Thoracic aorta (tissue), 2 donors: ENCODE results near the gene BBC3. TPM values are rescaled to one million over a fixed set of nuclear protein-coding genes. Genes with fewer than 3 reads are reported as not detected.

Experiments
- ATAC-seq: fragments of 150-250 bp; one replicate; pipeline ENCODE4 v1.8.0; 2017; ENCODE audit warnings: low read depth; ENCODE audit not compliant: insufficient number of reproducible peaks, low FRiP score
- DNase-seq: peaks from one replicate; pipeline ENCODE4 v3.0.0-alpha.2; 2020; ENCODE audit warnings: low spot score
- H3K27ac ChIP-seq, 2 donors: fragments of 200-600 bp; sonication (generic); 1 replicate in 1 of 2; 2 replicates in 1 of 2; pipeline ENCODE4 v1.5.1; 2016; ENCODE audit warnings: mild to moderate bottlenecking in 2 of 2, moderate library complexity in 2 of 2
- H3K27me3 ChIP-seq: fragments of 200-600 bp; sonication (generic); replicated peaks from 2 replicates; pipeline ENCODE4 v1.6.0; 2016; ENCODE audit warnings: mild to moderate bottlenecking; ENCODE audit not compliant: insufficient read depth
- H3K36me3 ChIP-seq: fragments of 200-600 bp; sonication (generic); one replicate; pipeline ENCODE4 v1.5.1; 2016
- H3K4me1 ChIP-seq, 2 donors: fragments of 200-600 bp; sonication (generic); 1 replicate in 1 of 2; 2 replicates in 1 of 2; pipeline versions ENCODE4 v1.5.1 to v1.6.0; 2016; ENCODE audit warnings: low read depth in 2 of 2, mild to moderate bottlenecking in 1 of 2; ENCODE audit not compliant: control insufficient read depth in 1 of 2
- H3K4me3 ChIP-seq: fragments of 200-600 bp; sonication (generic); 2 replicates; pipeline ENCODE4 v1.5.1; 2016; ENCODE audit warnings: mild to moderate bottlenecking
- H3K9me3 ChIP-seq: fragments of 200-600 bp; sonication (generic); 2 replicates; pipeline ENCODE4 v1.5.1; 2016
- CTCF ChIP-seq: fragments of 200-600 bp; sonication (generic); IDR thresholded peaks from one replicate; pipeline ENCODE4 v1.5.1; 2019; ENCODE audit warnings: antibody characterized with exemption
- total RNA-seq, 2 donors: library from RNA; depleted of rRNA; stranded (reverse); fragments of >200 nt; gene quantifications; one replicate each; pipeline versions ENCODE4 v1.1.0 to v1.2.3, GENCODE V29; 2016

The BBC3 gene
- total RNA-seq, 2 donors from 2014 or later: 6.5 to 21.4 TPM

- H3K4me3 ChIP-seq: no peak overlapping the region
Observed at GRCh38 chr19:47270408-47270807, 39.4 kb upstream of the BBC3 start.

GRCh38 chr19:47269596-47269995 is 38.6 kb upstream of the BBC3 start:
- Histone ChIP-seq H3K27me3 (no peaks in the 10 kb centered on the region), H3K36me3 (peaks cover 52% of the 10 kb centered on the region), H3K4me1 (peaks cover 0 to 8% of the 10 kb centered on the region in 2 donors), H3K27ac (no peak overlapping the region), H3K4me3 (no peak overlapping the region), H3K9me3 (no peaks in the 10 kb centered on the region)
- no peak for ATAC-seq
- TF ChIP-seq CTCF: no peak
- DNase-seq: no peak

More at GRCh38 chr19:47270408-47270807, 39.4 kb upstream of the BBC3 start:
- Histone ChIP-seq H3K27ac (no peak overlapping the region), H3K4me1 (peaks cover 3 to 13% of the 10 kb centered on the region in 2 donors), H3K27me3 (no peaks in the 10 kb centered on the region), H3K9me3 (no peaks in the 10 kb centered on the region), H3K36me3 (peaks cover 44% of the 10 kb centered on the region)
- ATAC-seq: no peak
- DNase-seq: no peak
- TF ChIP-seq CTCF: no peak

- DNase-seq (no peak), ATAC-seq (no peak)
- peaks cover 0 to 8% of the 10 kb centered on the region in 2 donors for H3K4me1 ChIP-seq
- TF ChIP-seq CTCF: no peak
- no peaks in the 10 kb centered on the region for H3K9me3 ChIP-seq
- peaks cover 57% of the 10 kb centered on the region for H3K36me3 ChIP-seq
- H3K27ac ChIP-seq: no peak overlapping the region
- H3K4me3 ChIP-seq: no peak overlapping the region
- no peaks in the 10 kb centered on the region for H3K27me3 ChIP-seq
Observed at GRCh38 chr19:47268028-47268427, 37.0 kb upstream of the BBC3 start.

GRCh38 chr19:47267350-47267759 is 36.4 kb upstream of the BBC3 start:
- DNase-seq (no peak), ATAC-seq (no peak)
- Histone ChIP-seq H3K27ac (no peak overlapping the region), H3K27me3 (no peaks in the 10 kb centered on the region), H3K4me1 (peaks cover 0 to 1% of the 10 kb centered on the region in 2 donors), H3K9me3 (no peaks in the 10 kb centered on the region), H3K4me3 (no peak overlapping the region), H3K36me3 (peaks cover 57% of the 10 kb centered on the region)
- no peak for TF ChIP-seq CTCF

- peaks cover 54% of the 10 kb centered on the region for H3K36me3 ChIP-seq
- no peak overlapping the region for H3K27ac ChIP-seq
- TF ChIP-seq CTCF: no peak
- DNase-seq: no peak
- H3K4me3 ChIP-seq: no peak overlapping the region
- H3K9me3 ChIP-seq: no peaks in the 10 kb centered on the region
- H3K4me1 ChIP-seq: no peaks in the 10 kb centered on the region
- ATAC-seq: no peak
- H3K27me3 ChIP-seq: no peaks in the 10 kb centered on the region
Observed at GRCh38 chr19:47266401-47266941, 35.5 kb upstream of the BBC3 start.
